Pancreas (tissue), 10 donors: ENCODE results near the gene SLC15A1. TPM values are rescaled to one million over a fixed set of nuclear protein-coding genes. Genes with fewer than 3 reads are reported as not detected.

Experiments used
- ATAC-seq, 4 donors: fragments of 200-7000 bp; cut with Tn5 transposase; one replicate each; pipeline versions ENCODE4 v1.8.0 to v1.9.1; 2020; ENCODE audit warnings: mild to moderate bottlenecking in 4 of 4, moderate library complexity in 4 of 4
- DNase-seq, 6 donors: peaks; one replicate each; pipeline ENCODE4 v3.0.0-alpha.2; 2020
- FAIRE-seq: peaks from 2 replicates; lab custom pipeline; 2012; peaks lifted over from hg19 to GRCh38; lab: Jason Lieb, UNC
- H3K27ac ChIP-seq, 4 donors: fragments of 200-600 bp; sonication (generic); 1 replicate in 3 of 4; 2 replicates in 1 of 4; pipeline versions ENCODE4 v1.5.0 to v1.8.0; 2020
- H3K27me3 ChIP-seq, 4 donors: fragments of 200-600 bp; one replicate each; pipeline ENCODE4 v1.8.0; 2021
- H3K36me3 ChIP-seq, 3 donors: fragments of 200-600 bp; sonication (generic) in 1 of 3; one replicate each; pipeline versions ENCODE4 v1.5.0 to v1.8.0; 2020 to 2021
- H3K4me1 ChIP-seq, 3 donors: fragments of 200-600 bp; one replicate each; pipeline ENCODE4 v1.8.0; 2021
- H3K4me3 ChIP-seq, 4 donors: fragments of 200-600 bp; sonication (generic) in 2 of 4; one replicate each; pipeline versions ENCODE4 v1.5.0 to v1.8.0; 2020 to 2021
- H3K9me3 ChIP-seq, 4 donors: fragments of 200-600 bp; one replicate each; pipeline ENCODE4 v1.8.0; 2021
- WGBS, 2 donors: extraction: QIAGEN DNeasy Blood & Tissue Kit; methylation state at CpG; one replicate each; pipeline ENCODE4 v1.1.7; 2013; 5-methylcytosine and 5-hydroxymethylcytosine counted together
- intact Hi-C, 3 donors: fragments of 100-400 bp; cut with DNase I; formaldehyde crosslinking; loops; one replicate each; pipeline versions ENCODE4 v1.11.1 to v1.14.2; 2022
- polyA plus RNA-seq, 2 donors: library from polyadenylated mRNA; stranded (reverse); fragments of 200-250 nt; gene quantifications; one replicate each; pipeline ENCODE4 v1.2.3, GENCODE V29; 2013
- total RNA-seq, 6 donors: library from RNA; stranded (reverse); fragmentation: NEBNext Ultra II Directional in 4 of 6; extraction: Animal tissue kit (Norgen Biotek cat#: 25700) in 4 of 6; gene quantifications; one replicate each; pipeline versions ENCODE4 v1.2.1 to v1.2.4, GENCODE V29; 2021 to 2023
- TF ChIP-seq, protein P1 (sequence below), 4 donors: fragments of 200-600 bp; sonication (generic) in 3 of 4; IDR thresholded peaks; one replicate each; pipeline versions ENCODE4 v1.5.0 to v1.8.0; 2021; ENCODE audit warnings: antibody characterized with exemption in 4 of 4
- donor health status: healthy with polysubstance abuse.
- donor health status: DM: no; HTN: no; CAD: no; lungs with moderate emphysema.
- donor health status: DM: no; HTN: no; CAD: no.
- donor health status: control.
- donor health status: control.
- donor health status: Bipolar disorder and iron deficiency.
- donor health status: DM: yes; HTN: yes; CAD: no.
- donor health status: DM: no; HTN: no; CAD: no.
- donor health status: DM: no; HTN: no; CAD: no.
- donor health status: DM: yes; HTN: yes; CAD: no.

Gene SLC15A1
- total and polyA plus RNA-seq, 8 donors: 4.6 to 16.7 (median 6.6) TPM

- TF ChIP-seq, protein P1, sequence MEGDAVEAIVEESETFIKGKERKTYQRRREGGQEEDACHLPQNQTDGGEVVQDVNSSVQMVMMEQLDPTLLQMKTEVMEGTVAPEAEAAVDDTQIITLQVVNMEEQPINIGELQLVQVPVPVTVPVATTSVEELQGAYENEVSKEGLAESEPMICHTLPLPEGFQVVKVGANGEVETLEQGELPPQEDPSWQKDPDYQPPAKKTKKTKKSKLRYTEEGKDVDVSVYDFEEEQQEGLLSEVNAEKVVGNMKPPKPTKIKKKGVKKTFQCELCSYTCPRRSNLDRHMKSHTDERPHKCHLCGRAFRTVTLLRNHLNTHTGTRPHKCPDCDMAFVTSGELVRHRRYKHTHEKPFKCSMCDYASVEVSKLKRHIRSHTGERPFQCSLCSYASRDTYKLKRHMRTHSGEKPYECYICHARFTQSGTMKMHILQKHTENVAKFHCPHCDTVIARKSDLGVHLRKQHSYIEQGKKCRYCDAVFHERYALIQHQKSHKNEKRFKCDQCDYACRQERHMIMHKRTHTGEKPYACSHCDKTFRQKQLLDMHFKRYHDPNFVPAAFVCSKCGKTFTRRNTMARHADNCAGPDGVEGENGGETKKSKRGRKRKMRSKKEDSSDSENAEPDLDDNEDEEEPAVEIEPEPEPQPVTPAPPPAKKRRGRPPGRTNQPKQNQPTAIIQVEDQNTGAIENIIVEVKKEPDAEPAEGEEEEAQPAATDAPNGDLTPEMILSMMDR (IDR thresholded peaks at IDR 0.05): no peak
- Histone ChIP-seq H3K9me3 (no peaks in the 10 kb centered on the region), H3K36me3 (no peaks in the 10 kb centered on the region), H3K4me1 (no peaks in the 10 kb centered on the region), H3K4me3 (no peak overlapping the region), H3K27ac (no peak overlapping the region), H3K27me3 (no peaks in the 10 kb centered on the region)
- 82 to 92% methylated on average over 3 of the region's 3 CpGs for WGBS, 2 donors
- ATAC-seq: no peak
- no peak for FAIRE-seq
- intact Hi-C loops: no loop called here
- DNase-seq: no peak
Measured at GRCh38 chr13:98681049-98681448, 71.4 kb downstream of the SLC15A1 start.

DNA sequence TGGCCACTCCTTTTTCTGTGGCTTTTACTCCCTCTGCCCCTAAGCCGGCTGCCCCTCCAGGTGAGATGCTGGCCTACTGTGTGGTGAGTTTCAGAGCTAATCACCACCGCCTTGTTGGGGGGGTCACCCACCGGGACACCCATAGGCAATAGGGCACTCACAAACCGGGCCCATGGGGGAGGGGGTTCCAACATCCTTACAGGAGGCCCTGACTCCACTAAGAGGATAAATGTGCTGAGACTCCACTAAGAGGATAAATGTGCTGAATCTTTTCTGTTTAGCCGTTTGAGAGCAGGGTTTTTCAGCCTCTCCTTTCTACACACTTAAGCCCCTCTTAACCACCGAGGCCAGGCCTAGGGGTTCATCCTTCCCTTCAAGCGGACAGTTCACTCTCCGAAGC lies 73.7 kb downstream of the SLC15A1 start:
- DNase-seq (no peak), ATAC-seq (no peak), FAIRE-seq (no peak)
- Histone ChIP-seq H3K36me3 (no peaks in the 10 kb centered on the region), H3K27me3 (no peaks in the 10 kb centered on the region), H3K4me1 (no peaks in the 10 kb centered on the region), H3K27ac (no peak overlapping the region), H3K4me3 (no peak overlapping the region), H3K9me3 (no peaks in the 10 kb centered on the region)
- intact Hi-C loops: no loop called here
- 89 to 91% methylated on average over 8 of the region's 8 CpGs for WGBS, 2 donors
- TF ChIP-seq, protein P1 (IDR thresholded peaks at IDR 0.05): no peak

DNA sequence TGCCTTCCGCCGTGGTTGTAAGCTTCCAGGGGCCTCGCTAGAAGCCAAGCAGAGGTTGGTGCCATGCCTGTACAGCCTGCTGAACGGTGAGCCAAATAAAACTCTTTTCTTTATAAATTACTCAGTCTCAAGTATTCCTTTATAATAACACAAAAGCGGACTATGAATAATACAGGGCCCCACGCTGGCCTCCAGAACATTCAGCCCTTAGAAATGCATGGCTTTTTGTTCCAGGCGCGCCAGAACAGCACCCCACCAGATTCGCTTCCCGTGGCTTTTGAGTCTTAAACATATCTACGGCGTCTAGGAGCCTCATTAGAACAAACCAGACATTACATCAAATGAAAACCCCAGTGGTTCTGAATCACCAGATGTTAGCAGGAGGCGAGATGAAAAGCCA lies 75.1 kb downstream of the SLC15A1 start:
- TF ChIP-seq, protein P1 (IDR thresholded peaks at IDR 0.05): no peak
- no peak for FAIRE-seq
- ATAC-seq: no peak
- no peaks in the 10 kb centered on the region for H3K9me3 ChIP-seq
- no peaks in the 10 kb centered on the region for H3K36me3 ChIP-seq
- no peak overlapping the region for H3K27ac ChIP-seq
- no peak for DNase-seq
- H3K4me3 ChIP-seq: no peak overlapping the region
- WGBS, 2 donors: 85 to 86% methylated on average over 13 of the region's 13 CpGs
- intact Hi-C loops: no loop called here
- no peaks in the 10 kb centered on the region for H3K27me3 ChIP-seq
- H3K4me1 ChIP-seq: peaks cover 0 to 6% (median 0%) of the 10 kb centered on the region in 3 donors

- no peak overlapping the region for H3K27ac ChIP-seq
- H3K4me1 ChIP-seq: peaks cover 0 to 6% (median 0%) of the 10 kb centered on the region in 3 donors
- TF ChIP-seq, protein P1 (IDR thresholded peaks at IDR 0.05): no peak
- no peaks in the 10 kb centered on the region for H3K36me3 ChIP-seq
- H3K4me3 ChIP-seq: no peak overlapping the region
- 88 to 93% methylated on average over 13 of the region's 13 CpGs for WGBS, 2 donors
- FAIRE-seq (no peak), DNase-seq (no peak), ATAC-seq (no peak)
- intact Hi-C loops: no loop called here
- no peaks in the 10 kb centered on the region for H3K9me3 ChIP-seq
- H3K27me3 ChIP-seq: no peaks in the 10 kb centered on the region
Measured at GRCh38 chr13:98676239-98676638, 76.2 kb downstream of the SLC15A1 start.

DNA sequence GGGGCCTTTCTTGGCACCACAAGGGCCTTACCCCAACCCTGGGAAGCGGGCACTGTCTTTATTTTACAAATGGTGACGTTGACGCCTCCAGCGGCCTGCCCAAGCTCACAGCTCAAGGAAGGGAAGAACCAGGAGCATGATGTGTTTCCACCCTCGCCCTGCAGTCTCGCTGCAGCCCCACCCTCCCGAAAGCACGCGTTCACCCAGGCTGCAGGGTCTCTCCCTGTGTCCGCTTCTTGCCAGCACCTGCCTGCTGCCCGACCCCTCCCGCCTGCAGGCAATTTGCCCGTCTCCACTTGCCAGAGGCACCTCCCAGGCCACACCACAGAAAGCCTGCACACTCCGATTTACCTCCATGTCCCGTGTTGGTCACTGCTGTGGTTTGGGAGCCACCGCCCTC lies 76.6 kb downstream of the SLC15A1 start:
- H3K36me3 ChIP-seq: no peaks in the 10 kb centered on the region
- WGBS, 2 donors: 86 to 87% methylated on average over 16 of the region's 16 CpGs
- H3K4me3 ChIP-seq: no peak overlapping the region
- peaks cover 0 to 6% (median 0%) of the 10 kb centered on the region in 3 donors for H3K4me1 ChIP-seq
- H3K27me3 ChIP-seq: no peaks in the 10 kb centered on the region
- FAIRE-seq: no peak
- DNase-seq: peak in 1 of 6 donors; percentile 59
- TF ChIP-seq, protein P1 (IDR thresholded peaks at IDR 0.05): no peak
- no peak overlapping the region for H3K27ac ChIP-seq
- no peaks in the 10 kb centered on the region for H3K9me3 ChIP-seq
- ATAC-seq: no peak
- intact Hi-C loops: no loop called here
